ENCODE measurements around the gene MOB3A. TPM values are rescaled to one million over a fixed set of nuclear protein-coding genes. Genes with fewer than 3 reads are reported as not detected.
A peak's percentile ranks its signal among the peaks of the same experiment; 100 is the strongest.

MOB3A gene
- total RNA-seq, 3 donors from 2014 or later (not counting 1 experiment from before 2014, with no cell fraction given), result 239 to 314 (median 246) TPM

- peaks cover 78% of the 10 kb centered on the region for H3K4me1 ChIP-seq (ENCODE audit: control insufficient read depth, insufficient read depth, low read length)
- H3K27me3 Mint-ChIP-seq (ENCODE audit: low read depth in 2 of 2), result no peaks in the 10 kb centered on the region
- H3K27ac ChIP-seq (ENCODE audit: low read length), result no peak overlapping the region
- peak overlapping the region; percentile 35 to 99 for H3K27ac Mint-ChIP-seq
- DNase-seq (no peak), ATAC-seq (no peak)
- H3K4me3 ChIP-seq (ENCODE audit: low read length), result no peak overlapping the region
- no peaks in the 10 kb centered on the region for H3K27me3 ChIP-seq (ENCODE audit: control insufficient read depth, insufficient read depth, low read length)
- peaks cover 5% of the 10 kb centered on the region for H3K36me3 Mint-ChIP-seq
- peaks cover 33 to 52% of the 10 kb centered on the region in 2 donors for H3K4me1 Mint-ChIP-seq
- H3K36me3 ChIP-seq (ENCODE audit: control insufficient read depth, insufficient read depth, low read length), result peaks cover 80% of the 10 kb centered on the region
- peak overlapping the region; percentile 31 for H3K4me3 Mint-ChIP-seq
- WGBS (ENCODE audit: insufficient coverage), result 93% methylated on average over 7 of the region's 7 CpGs
- intact Hi-C loops (cut with micrococcal nuclease), result no loop called here
- H3K9me3 Mint-ChIP-seq, result no peaks in the 10 kb centered on the region
- TF ChIP-seq CTCF (IDR thresholded peaks at IDR 0.05), result no peak
- H3K9me3 ChIP-seq (ENCODE audit: control insufficient read depth, insufficient read depth, low read length), result no peaks in the 10 kb centered on the region
These were observed 18.7 kb downstream of the MOB3A start for GRCh38 chr19:2077398-2077797.

- no peaks in the 10 kb centered on the region for H3K9me3 ChIP-seq (ENCODE audit: control insufficient read depth, insufficient read depth, low read length)
- ATAC-seq (no peak), DNase-seq (no peak)
- no peaks in the 10 kb centered on the region for H3K27me3 ChIP-seq (ENCODE audit: control insufficient read depth, insufficient read depth, low read length)
- Mint-ChIP-seq H3K27ac (peak overlapping the region; percentile 44 to 99), H3K4me3 (no peak overlapping the region), H3K27me3 (ENCODE audit: low read depth in 2 of 2) (no peaks in the 10 kb centered on the region), H3K36me3 (peaks cover 9% of the 10 kb centered on the region), H3K4me1 (peaks cover 28 to 49% of the 10 kb centered on the region in 2 donors), H3K9me3 (no peaks in the 10 kb centered on the region)
- TF ChIP-seq CTCF (IDR thresholded peaks at IDR 0.05), result no peak
- peaks cover 88% of the 10 kb centered on the region for H3K36me3 ChIP-seq (ENCODE audit: control insufficient read depth, insufficient read depth, low read length)
- H3K4me3 ChIP-seq (ENCODE audit: low read length), result no peak overlapping the region
- 94% methylated on average over 32 of the region's 32 CpGs for WGBS (ENCODE audit: insufficient coverage)
- no peak overlapping the region for H3K27ac ChIP-seq (ENCODE audit: low read length)
- peaks cover 69% of the 10 kb centered on the region for H3K4me1 ChIP-seq (ENCODE audit: control insufficient read depth, insufficient read depth, low read length)
- intact Hi-C loops (cut with micrococcal nuclease), result no loop called here
These were observed 19.6 kb downstream of the MOB3A start for GRCh38 chr19:2076526-2076944.

GRCh38 chr19:2072757-2073551, 23.2 kb downstream of the MOB3A start:
- ATAC-seq, result no peak
- H3K36me3 ChIP-seq (ENCODE audit: control insufficient read depth, insufficient read depth, low read length), result peaks cover 67% of the 10 kb centered on the region
- H3K9me3 ChIP-seq (ENCODE audit: control insufficient read depth, insufficient read depth, low read length), result no peaks in the 10 kb centered on the region
- H3K27me3 Mint-ChIP-seq (ENCODE audit: low read depth in 2 of 2), result no peaks in the 10 kb centered on the region
- WGBS (ENCODE audit: insufficient coverage), result 92% methylated on average over 32 of the region's 32 CpGs
- no peak for DNase-seq
- peak overlapping the region; percentile 15 for H3K27ac ChIP-seq (ENCODE audit: low read length)
- H3K4me3 Mint-ChIP-seq, result no peak overlapping the region
- peak overlapping the region; percentile 82 for H3K27ac Mint-ChIP-seq
- H3K4me3 ChIP-seq (ENCODE audit: low read length), result no peak overlapping the region
- peaks cover 18 to 50% of the 10 kb centered on the region in 2 donors for H3K4me1 Mint-ChIP-seq
- intact Hi-C loops (cut with micrococcal nuclease), result no loop called here
- peaks cover 9% of the 10 kb centered on the region for H3K36me3 Mint-ChIP-seq
- no peaks in the 10 kb centered on the region for H3K27me3 ChIP-seq (ENCODE audit: control insufficient read depth, insufficient read depth, low read length)
- TF ChIP-seq CTCF (IDR thresholded peaks at IDR 0.05), result no peak
- no peaks in the 10 kb centered on the region for H3K9me3 Mint-ChIP-seq
- H3K4me1 ChIP-seq (ENCODE audit: control insufficient read depth, insufficient read depth, low read length), result peaks cover 52% of the 10 kb centered on the region

Measured in natural killer cell (primary cell).